AG04450 (cell line): ENCODE measurements around the gene B3GAT1. TPM values are rescaled to one million over a fixed set of nuclear protein-coding genes. Genes with fewer than 3 reads are reported as not detected.

Source experiments
- CTCF ChIA-PET: fragments of 300-600, 350-600 bp; formaldehyde crosslinking; extraction: SDS; loops from one replicate; lab custom pipeline; 2022; ENCODE audit warnings: antibody characterized with exemption, inconsistent platforms; lab: Charles Lee
- POLR2A ChIA-PET: fragments of 350-600 bp; formaldehyde crosslinking; extraction: SDS; loops from one replicate; lab custom pipeline; 2021; ENCODE audit warnings: antibody characterized with exemption, inconsistent platforms; lab: Yijun Ruan, JAX
- DNase-seq: peaks from one replicate; pipeline ENCODE4 v3.0.0-alpha.2; 2011; ENCODE audit warnings: low read depth, low spot score
- H3K27ac ChIP-seq: one replicate; pipeline ENCODE4 v1.5.1; 2012; ENCODE audit warnings: low read depth, low read length, control low read depth
- H3K27me3 ChIP-seq: one replicate; pipeline ENCODE4 v1.6.0; 2012; ENCODE audit warnings: low read length; ENCODE audit not compliant: control insufficient read depth, insufficient read depth
- H3K4me3 ChIP-seq: 2 replicates; pipeline ENCODE4 v1.5.1; 2011; ENCODE audit warnings: mild to moderate bottlenecking, low read depth, low read length, control low read depth
- H3K9me3 ChIP-seq: 2 replicates; pipeline ENCODE4 v1.5.1; 2012; ENCODE audit warnings: low read length; ENCODE audit not compliant: control insufficient read depth, insufficient read depth
- polyA plus RNA-seq: library from polyadenylated mRNA; depleted of rRNA; stranded (reverse); fragments of >200 nt; gene quantifications from 2 replicates; pipeline ENCODE4 v1.2.3, GENCODE V29; 2011
- TF ChIP-seq, protein P1 (sequence below): IDR thresholded peaks from 2 replicates; pipeline ENCODE4 v1.5.1; 2011; ENCODE audit warnings: low read depth, low read length, control low read depth, inconsistent platforms

B3GAT1 gene
- polyA plus RNA-seq, 1 experiment = not detected

DNA sequence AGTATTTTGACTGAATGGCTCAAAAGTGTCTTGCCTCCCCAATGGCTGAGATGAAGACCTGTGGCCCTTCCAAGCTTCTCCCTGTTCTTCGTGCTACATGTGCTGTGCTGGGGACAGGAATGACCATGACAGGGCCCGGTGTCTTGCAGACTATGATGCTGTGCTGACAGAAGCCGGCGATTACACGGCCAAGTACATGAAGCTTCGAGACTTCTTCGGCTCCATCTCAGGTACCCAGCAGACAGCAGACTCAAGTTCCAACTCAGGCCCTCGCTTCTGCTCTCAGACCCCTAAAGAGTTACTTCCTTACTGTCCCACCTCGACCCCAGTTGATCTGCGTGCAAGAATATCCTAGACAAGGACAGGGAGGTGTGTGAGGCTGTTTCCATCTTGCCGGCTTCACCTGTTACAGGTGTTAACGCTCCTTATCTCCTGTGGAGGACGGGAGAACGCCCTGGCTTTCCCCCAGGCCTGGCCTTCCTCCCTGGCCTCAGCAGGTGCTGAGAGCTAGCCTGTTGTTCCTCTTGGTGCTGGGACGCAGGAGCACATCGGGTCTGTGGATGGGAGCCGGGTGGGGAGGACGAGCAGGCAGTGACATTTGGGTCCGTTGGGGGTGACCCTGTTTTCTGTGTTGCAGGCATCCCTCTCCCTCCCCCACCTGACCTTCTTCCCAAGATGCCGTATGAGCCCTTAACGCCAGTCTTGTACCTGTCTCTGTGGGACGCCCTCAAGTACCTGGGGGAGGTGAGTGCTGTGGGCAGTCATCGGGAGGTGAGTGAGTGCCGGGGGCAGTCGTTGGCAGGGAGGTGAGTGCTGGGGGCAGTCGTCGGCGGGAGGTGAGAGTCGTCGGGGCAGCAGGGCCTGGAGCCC is 42.2 kb downstream of the B3GAT1 start:
- CTCF ChIA-PET = no interaction called here
- TF ChIP-seq, protein P1, sequence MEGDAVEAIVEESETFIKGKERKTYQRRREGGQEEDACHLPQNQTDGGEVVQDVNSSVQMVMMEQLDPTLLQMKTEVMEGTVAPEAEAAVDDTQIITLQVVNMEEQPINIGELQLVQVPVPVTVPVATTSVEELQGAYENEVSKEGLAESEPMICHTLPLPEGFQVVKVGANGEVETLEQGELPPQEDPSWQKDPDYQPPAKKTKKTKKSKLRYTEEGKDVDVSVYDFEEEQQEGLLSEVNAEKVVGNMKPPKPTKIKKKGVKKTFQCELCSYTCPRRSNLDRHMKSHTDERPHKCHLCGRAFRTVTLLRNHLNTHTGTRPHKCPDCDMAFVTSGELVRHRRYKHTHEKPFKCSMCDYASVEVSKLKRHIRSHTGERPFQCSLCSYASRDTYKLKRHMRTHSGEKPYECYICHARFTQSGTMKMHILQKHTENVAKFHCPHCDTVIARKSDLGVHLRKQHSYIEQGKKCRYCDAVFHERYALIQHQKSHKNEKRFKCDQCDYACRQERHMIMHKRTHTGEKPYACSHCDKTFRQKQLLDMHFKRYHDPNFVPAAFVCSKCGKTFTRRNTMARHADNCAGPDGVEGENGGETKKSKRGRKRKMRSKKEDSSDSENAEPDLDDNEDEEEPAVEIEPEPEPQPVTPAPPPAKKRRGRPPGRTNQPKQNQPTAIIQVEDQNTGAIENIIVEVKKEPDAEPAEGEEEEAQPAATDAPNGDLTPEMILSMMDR = no peak
- H3K27me3 ChIP-seq = no peaks in the 10 kb centered on the region
- H3K27ac ChIP-seq = no peak overlapping the region
- POLR2A ChIA-PET = no interaction called here
- peaks cover 54% of the 10 kb centered on the region for H3K9me3 ChIP-seq
- no peak overlapping the region for H3K4me3 ChIP-seq
- no peak for DNase-seq

DNA sequence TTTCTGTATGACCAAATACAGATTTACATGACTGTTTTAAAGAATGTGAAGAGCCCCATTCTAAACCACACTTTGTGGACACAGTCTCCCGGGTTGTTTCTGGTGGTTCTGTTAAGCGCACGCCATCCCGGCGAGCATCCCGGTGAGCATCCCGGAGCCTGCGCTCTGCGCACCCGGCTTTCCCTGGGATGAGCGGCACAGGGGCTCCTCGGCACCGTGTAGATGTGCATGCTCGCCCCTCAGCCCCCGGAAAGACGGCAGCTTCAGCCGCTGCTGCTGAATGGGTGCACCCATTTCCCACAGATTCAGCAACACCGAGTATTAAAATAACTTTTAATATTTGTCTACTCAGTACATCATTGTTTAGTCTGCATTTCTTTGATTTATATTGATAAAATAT is 44.3 kb downstream of the B3GAT1 start:
- no peak overlapping the region for H3K27ac ChIP-seq
- DNase-seq = no peak
- H3K4me3 ChIP-seq = no peak overlapping the region
- TF ChIP-seq, protein P1 = no peak
- H3K27me3 ChIP-seq = no peaks in the 10 kb centered on the region
- peaks cover 37% of the 10 kb centered on the region for H3K9me3 ChIP-seq
- ChIA-PET POLR2A (no interaction called here), CTCF (no interaction called here)

DNA sequence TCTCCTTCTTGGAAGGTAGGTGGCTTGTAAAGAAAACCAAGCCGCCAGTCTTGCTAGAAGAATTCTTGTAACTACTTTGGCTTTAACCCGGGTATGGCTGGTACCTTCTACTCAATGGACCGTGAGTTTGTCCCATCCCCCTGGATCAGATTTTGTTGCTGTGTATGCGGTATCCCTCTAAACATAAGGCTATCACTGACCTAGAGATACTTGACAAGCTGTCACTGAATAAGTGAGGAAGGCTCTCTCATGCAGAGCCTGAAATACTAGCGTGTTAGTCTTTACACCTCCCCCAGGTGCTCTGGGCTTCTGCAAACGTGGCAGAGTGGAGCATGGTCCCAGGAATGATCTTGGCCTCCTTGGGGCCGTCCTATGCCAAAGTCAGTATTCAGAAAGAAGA is 45.8 kb downstream of the B3GAT1 start:
- peaks cover 26% of the 10 kb centered on the region for H3K9me3 ChIP-seq
- TF ChIP-seq, protein P1 = no peak
- H3K27me3 ChIP-seq = no peaks in the 10 kb centered on the region
- POLR2A ChIA-PET = no interaction called here
- no peak overlapping the region for H3K27ac ChIP-seq
- no peak for DNase-seq
- CTCF ChIA-PET = no interaction called here
- no peak overlapping the region for H3K4me3 ChIP-seq

DNA sequence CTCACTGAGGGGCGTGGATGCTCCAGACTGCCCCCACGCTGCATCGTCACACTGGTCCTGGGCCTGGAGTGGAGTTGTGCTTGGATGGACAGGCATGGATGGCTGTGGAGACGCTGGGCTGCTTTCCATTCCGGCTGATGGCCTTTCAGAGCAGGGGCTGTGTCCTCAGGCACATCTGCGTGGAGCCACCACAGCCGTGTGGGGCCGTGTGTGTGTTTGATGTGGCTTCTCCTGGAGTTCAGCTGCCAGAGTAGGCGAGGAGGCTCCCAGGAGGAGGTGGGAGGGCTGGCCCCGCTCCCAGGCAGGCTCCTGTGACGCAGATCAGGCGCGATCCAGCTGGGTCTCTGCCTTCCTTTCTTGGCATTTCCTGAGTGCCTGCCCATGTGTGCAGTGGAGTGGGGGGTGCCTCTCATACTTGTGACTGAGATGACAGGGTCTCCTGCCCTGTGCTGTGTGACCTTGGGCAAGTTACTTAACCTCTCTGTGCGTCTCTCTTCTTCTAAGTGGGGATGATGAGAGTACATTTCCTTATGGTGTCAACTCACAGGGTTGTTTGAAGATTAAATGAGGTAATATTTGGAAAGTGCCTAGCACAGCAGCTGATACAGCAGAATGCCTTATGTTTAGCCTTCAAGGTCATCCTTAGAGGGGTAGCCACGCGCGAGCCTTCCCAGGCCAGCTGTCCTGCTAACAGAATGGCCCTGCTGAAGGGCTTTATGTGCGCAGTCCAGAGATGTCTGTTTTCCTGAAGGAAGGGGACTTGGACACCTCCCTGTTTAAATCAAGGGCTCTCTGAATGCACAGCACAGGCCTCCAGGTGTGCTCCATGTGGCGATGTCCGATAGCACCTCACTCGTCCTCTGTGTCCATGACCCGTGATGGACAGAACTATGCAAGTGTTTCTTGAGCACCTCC is 46.8 kb downstream of the B3GAT1 start:
- TF ChIP-seq, protein P1 = no peak
- no peak overlapping the region for H3K27ac ChIP-seq
- POLR2A ChIA-PET = no interaction called here
- H3K9me3 ChIP-seq = peaks cover 17% of the 10 kb centered on the region
- no peak for DNase-seq
- CTCF ChIA-PET = no interaction called here
- H3K27me3 ChIP-seq = no peaks in the 10 kb centered on the region
- no peak overlapping the region for H3K4me3 ChIP-seq
